K562 (cell line): ENCODE data around the gene IPP. TPM values are rescaled to one million over a fixed set of nuclear protein-coding genes. Genes with fewer than 3 reads are reported as not detected.

ENCODE experiments used
- ERF ChIP-seq: fragments of 450-650 bp; formaldehyde crosslinking; IDR thresholded peaks from 2 replicates; pipeline ENCODE4 v1.4.0; 2020; ENCODE audit warnings: mild to moderate bottlenecking, mixed read lengths
- HCFC1 ChIP-seq: IDR thresholded peaks from 2 replicates; pipeline ENCODE4 v1.6.1; 2012; ENCODE audit warnings: low read depth, low read length, improper control_type of control experiment
- LARP7 ChIP-seq: fragments of 450-650 bp; IDR thresholded peaks from 2 replicates; pipeline ENCODE4 v1.6.1; 2016
- PTTG1 ChIP-seq: fragments of 450-650 bp; IDR thresholded peaks from 2 replicates; pipeline ENCODE4 v1.6.1; 2016; ENCODE audit warnings: low read depth, mild to moderate bottlenecking, missing genetic modification characterization, missing compliant biosample characterization
- TEAD4 ChIP-seq, 2 experiments: sonication (generic) in 1 of 2; formaldehyde crosslinking in 1 of 2; IDR thresholded peaks; 2 replicates each; pipeline versions ENCODE4 v1.6.1 to v1.8.0; 2012 to 2022; ENCODE audit warnings: borderline replicate concordance in 1 of 2, inconsistent platforms in 1 of 2, low read length in 1 of 2, mild to moderate bottlenecking in 1 of 2, missing genetic modification reagents in 1 of 2
- TOE1 ChIP-seq, 2 experiments: fragments of 450-650 bp in 1 of 2; sonication (generic) in 1 of 2; formaldehyde crosslinking in 1 of 2; IDR thresholded peaks; 2 replicates each; pipeline versions ENCODE4 v1.7.1 to v1.8.0; 2016 to 2022; ENCODE audit warnings: borderline replicate concordance in 2 of 2, mild to moderate bottlenecking in 2 of 2, antibody characterized with exemption in 1 of 2, inconsistent platforms in 1 of 2, low read depth in 1 of 2, missing genetic modification reagents in 1 of 2, moderate library complexity in 1 of 2
- ZNF316 ChIP-seq: fragments of 450-650 bp; IDR thresholded peaks from 2 replicates; pipeline ENCODE4 v1.6.1; 2016
- ZNF584 ChIP-seq: fragments of 200-800 bp; sonication (Bioruptor generic); IDR thresholded peaks from 2 replicates; pipeline ENCODE4 v1.6.1; 2016; ENCODE audit warnings: low read depth, mild to moderate bottlenecking, missing genetic modification characterization, missing compliant biosample characterization
- polyA plus RNA-seq, 8 experiments: library from polyadenylated mRNA; depleted of rRNA in 4 of 8; stranded (reverse) in 5 of 8; unstranded in 3 of 8; fragments of >200 nt; fragmentation: Nextera tagmentation in 2 of 8; fragmentation: Illumina TruSeq in 1 of 8; extraction: Ambion mirVana in 2 of 8; extraction: Trizol in 1 of 8; gene quantifications; 2 replicates each; pipeline versions ENCODE4 v1.2.1 to v1.2.3, GENCODE V29; 2011 to 2014; ENCODE audit warnings: inconsistent platforms in 1 of 8, missing spikeins in 1 of 8
- total RNA-seq, 7 experiments: library from RNA; depleted of rRNA in 6 of 7; stranded (reverse); fragments of >200 nt in 6 of 7; fragmentation: Illumina TruSeq in 2 of 7; extraction: Trizol in 2 of 7; gene quantifications; 2 replicates each; pipeline versions ENCODE4 v1.2.1 to v1.2.3, GENCODE V29; 2011 to 2021; ENCODE audit warnings: low replicate concordance in 1 of 7
- TF ChIP-seq, protein P1 (sequence below): sonication (generic); formaldehyde crosslinking; IDR thresholded peaks from 2 replicates; pipeline ENCODE4 v1.8.0; 2023; ENCODE audit warnings: mild to moderate bottlenecking, missing genetic modification reagents
- TF ChIP-seq, protein P2 (sequence below): fragments of 450-650 bp; IDR thresholded peaks from 2 replicates; pipeline ENCODE4 v1.6.1; 2018; ENCODE audit warnings: mild to moderate bottlenecking, low read depth; ENCODE audit not compliant: partially characterized antibody
- TF ChIP-seq, protein P3 (sequence below): sonication (generic); formaldehyde crosslinking; IDR thresholded peaks from 2 replicates; pipeline ENCODE4 v1.9.0; 2022; ENCODE audit warnings: mild to moderate bottlenecking, missing genetic modification reagents
- TF ChIP-seq, protein P4 (sequence below): fragments of 250-450 bp; sonication (Bioruptor Pico); IDR thresholded peaks from 2 replicates; pipeline ENCODE4 v1.4.0; 2020
- TF ChIP-seq, protein P5 (sequence below): sonication (generic); formaldehyde crosslinking; IDR thresholded peaks from 2 replicates; pipeline ENCODE4 v1.8.0; 2022; ENCODE audit warnings: mild to moderate bottlenecking, missing genetic modification reagents

The IPP gene
- total and polyA plus RNA-seq, 9 of the 15 experiments (the other 6 are each of a cell fraction or from before 2014, with no cell fraction given): 6.9 to 15.1 (median 9.7) TPM

DNA sequence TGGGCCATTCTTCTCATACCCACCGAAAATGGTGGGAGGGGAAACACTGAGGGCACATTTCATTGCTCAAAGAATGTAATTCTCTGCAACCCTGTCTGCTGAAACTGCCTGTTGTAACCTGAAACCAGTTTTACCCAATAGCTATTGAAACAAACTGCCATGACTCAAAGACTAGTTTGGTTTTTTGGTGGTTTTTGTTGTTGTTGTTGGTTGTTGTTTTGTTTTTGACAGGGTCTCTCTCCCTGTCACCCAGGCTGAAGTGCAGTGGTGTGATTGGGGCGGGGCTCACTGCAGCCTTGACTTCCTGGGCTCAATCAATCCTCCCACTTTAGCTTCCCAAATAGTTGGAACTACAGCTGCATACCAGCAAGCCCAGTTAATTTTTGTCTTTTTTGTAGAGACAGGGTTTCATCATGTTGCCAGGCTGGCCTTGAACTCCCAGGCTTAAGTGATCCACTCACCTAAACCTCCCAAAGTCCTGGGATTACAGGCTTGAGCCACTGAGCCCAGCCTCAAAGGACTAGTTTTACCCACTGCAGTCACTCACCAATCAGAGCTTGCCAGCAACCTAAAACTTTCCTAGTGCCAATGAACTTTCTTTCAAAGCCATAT, 2.1 kb upstream of the IPP start (continued):
- TF ChIP-seq, protein P1, sequence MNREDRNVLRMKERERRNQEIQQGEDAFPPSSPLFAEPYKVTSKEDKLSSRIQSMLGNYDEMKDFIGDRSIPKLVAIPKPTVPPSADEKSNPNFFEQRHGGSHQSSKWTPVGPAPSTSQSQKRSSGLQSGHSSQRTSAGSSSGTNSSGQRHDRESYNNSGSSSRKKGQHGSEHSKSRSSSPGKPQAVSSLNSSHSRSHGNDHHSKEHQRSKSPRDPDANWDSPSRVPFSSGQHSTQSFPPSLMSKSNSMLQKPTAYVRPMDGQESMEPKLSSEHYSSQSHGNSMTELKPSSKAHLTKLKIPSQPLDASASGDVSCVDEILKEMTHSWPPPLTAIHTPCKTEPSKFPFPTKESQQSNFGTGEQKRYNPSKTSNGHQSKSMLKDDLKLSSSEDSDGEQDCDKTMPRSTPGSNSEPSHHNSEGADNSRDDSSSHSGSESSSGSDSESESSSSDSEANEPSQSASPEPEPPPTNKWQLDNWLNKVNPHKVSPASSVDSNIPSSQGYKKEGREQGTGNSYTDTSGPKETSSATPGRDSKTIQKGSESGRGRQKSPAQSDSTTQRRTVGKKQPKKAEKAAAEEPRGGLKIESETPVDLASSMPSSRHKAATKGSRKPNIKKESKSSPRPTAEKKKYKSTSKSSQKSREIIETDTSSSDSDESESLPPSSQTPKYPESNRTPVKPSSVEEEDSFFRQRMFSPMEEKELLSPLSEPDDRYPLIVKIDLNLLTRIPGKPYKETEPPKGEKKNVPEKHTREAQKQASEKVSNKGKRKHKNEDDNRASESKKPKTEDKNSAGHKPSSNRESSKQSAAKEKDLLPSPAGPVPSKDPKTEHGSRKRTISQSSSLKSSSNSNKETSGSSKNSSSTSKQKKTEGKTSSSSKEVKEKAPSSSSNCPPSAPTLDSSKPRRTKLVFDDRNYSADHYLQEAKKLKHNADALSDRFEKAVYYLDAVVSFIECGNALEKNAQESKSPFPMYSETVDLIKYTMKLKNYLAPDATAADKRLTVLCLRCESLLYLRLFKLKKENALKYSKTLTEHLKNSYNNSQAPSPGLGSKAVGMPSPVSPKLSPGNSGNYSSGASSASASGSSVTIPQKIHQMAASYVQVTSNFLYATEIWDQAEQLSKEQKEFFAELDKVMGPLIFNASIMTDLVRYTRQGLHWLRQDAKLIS (CRISPR knock-in tag): 0 out of 2 replicates have a peak, but pooled peaks have one; percentile 9
- TF ChIP-seq, protein P2, sequence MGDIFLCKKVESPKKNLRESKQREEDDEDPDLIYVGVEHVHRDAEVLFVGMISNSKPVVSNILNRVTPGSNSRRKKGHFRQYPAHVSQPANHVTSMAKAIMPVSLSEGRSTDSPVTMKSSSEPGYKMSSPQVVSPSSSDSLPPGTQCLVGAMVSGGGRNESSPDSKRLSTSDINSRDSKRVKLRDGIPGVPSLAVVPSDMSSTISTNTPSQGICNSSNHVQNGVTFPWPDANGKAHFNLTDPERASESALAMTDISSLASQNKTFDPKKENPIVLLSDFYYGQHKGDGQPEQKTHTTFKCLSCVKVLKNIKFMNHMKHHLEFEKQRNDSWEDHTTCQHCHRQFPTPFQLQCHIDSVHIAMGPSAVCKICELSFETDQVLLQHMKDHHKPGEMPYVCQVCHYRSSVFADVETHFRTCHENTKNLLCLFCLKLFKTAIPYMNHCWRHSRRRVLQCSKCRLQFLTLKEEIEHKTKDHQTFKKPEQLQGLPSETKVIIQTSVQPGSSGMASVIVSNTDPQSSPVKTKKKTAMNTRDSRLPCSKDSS: no peak
- TF ChIP-seq HCFC1 (peak; percentile 31; the same call in 1 of the 2 replicates), LARP7 (no peak), PTTG1 (tag) (peak; percentile 37; the same call in 1 of the 2 replicates), ERF (CRISPR knock-in tag) (0 out of 2 replicates have a peak, but pooled peaks have one; percentile 45), TOE1 (IDR thresholded peaks at IDR 0.05; ENCODE audit: borderline replicate concordance) (peak; percentile 19; the same call in 1 of the 2 replicates), TOE1 (CRISPR knock-in tag; IDR thresholded peaks at IDR 0.05; ENCODE audit: borderline replicate concordance, low read depth) (no peak), ZNF584 (peak; percentile 83; the same call in 1 of the 2 replicates), TEAD4 (IDR thresholded peaks at IDR 0.05; ENCODE audit: low read length) (no peak), TEAD4 (CRISPR knock-in tag; IDR thresholded peaks at IDR 0.05; ENCODE audit: borderline replicate concordance) (peak; percentile 43; the same call in 1 of the 2 replicates), ZNF316 (no peak)
- TF ChIP-seq, protein P3, sequence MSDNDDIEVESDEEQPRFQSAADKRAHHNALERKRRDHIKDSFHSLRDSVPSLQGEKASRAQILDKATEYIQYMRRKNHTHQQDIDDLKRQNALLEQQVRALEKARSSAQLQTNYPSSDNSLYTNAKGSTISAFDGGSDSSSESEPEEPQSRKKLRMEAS (CRISPR knock-in tag): no peak
- TF ChIP-seq, protein P4, sequence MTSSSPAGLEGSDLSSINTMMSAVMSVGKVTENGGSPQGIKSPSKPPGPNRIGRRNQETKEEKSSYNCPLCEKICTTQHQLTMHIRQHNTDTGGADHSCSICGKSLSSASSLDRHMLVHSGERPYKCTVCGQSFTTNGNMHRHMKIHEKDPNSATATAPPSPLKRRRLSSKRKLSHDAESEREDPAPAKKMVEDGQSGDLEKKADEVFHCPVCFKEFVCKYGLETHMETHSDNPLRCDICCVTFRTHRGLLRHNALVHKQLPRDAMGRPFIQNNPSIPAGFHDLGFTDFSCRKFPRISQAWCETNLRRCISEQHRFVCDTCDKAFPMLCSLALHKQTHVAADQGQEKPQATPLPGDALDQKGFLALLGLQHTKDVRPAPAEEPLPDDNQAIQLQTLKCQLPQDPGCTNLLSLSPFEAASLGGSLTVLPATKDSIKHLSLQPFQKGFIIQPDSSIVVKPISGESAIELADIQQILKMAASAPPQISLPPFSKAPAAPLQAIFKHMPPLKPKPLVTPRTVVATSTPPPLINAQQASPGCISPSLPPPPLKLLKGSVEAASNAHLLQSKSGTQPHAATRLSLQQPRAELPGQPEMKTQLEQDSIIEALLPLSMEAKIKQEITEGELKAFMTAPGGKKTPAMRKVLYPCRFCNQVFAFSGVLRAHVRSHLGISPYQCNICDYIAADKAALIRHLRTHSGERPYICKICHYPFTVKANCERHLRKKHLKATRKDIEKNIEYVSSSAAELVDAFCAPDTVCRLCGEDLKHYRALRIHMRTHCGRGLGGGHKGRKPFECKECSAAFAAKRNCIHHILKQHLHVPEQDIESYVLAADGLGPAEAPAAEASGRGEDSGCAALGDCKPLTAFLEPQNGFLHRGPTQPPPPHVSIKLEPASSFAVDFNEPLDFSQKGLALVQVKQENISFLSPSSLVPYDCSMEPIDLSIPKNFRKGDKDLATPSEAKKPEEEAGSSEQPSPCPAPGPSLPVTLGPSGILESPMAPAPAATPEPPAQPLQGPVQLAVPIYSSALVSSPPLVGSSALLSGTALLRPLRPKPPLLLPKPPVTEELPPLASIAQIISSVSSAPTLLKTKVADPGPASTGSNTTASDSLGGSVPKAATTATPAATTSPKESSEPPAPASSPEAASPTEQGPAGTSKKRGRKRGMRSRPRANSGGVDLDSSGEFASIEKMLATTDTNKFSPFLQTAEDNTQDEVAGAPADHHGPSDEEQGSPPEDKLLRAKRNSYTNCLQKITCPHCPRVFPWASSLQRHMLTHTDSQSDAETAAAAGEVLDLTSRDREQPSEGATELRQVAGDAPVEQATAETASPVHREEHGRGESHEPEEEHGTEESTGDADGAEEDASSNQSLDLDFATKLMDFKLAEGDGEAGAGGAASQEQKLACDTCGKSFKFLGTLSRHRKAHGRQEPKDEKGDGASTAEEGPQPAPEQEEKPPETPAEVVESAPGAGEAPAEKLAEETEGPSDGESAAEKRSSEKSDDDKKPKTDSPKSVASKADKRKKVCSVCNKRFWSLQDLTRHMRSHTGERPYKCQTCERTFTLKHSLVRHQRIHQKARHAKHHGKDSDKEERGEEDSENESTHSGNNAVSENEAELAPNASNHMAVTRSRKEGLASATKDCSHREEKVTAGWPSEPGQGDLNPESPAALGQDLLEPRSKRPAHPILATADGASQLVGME (CRISPR knock-in tag): no peak
- TF ChIP-seq, protein P5, sequence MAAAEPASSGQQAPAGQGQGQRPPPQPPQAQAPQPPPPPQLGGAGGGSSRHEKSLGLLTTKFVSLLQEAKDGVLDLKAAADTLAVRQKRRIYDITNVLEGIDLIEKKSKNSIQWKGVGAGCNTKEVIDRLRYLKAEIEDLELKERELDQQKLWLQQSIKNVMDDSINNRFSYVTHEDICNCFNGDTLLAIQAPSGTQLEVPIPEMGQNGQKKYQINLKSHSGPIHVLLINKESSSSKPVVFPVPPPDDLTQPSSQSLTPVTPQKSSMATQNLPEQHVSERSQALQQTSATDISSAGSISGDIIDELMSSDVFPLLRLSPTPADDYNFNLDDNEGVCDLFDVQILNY (CRISPR knock-in tag): 0 out of 2 replicates have a peak, but pooled peaks have one; percentile 14
